ENCODE results near the gene CYP2W1.

The CYP2W1 gene

DNA sequence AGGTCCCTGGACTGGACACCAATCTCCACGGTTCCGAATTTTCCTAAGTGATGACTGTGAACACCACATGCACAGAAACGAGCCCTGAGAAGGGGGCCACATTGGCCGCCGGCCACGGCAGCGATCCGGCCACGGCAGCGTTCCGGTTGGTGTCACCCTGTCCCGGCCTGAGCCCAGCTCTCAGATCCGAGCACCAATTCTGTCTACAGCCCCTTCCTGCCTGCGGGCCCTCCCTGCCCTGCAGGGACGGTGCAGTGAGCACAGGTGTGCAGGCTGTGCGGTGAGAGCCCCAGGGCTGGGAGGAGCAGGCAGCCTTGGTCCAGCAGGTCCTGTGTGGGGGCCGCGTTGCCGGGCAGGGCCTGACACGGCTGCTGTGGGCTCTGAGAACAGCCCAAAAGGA, 31.7 kb downstream of the CYP2W1 start:
- H3K4me1 ChIP-seq (ENCODE audit: control insufficient read depth, insufficient read depth, low read length): peaks cover 5% of the 10 kb centered on the region

GRCh38 chr7:1015196-1016121, 32.5 kb downstream of the CYP2W1 start:
- peaks cover 5% of the 10 kb centered on the region for H3K4me1 ChIP-seq (ENCODE audit: control insufficient read depth, insufficient read depth, low read length)
- H3K9me3 ChIP-seq (ENCODE audit: control insufficient read depth, low read length): no peaks in the 10 kb centered on the region
- H3K4me3 ChIP-seq (ENCODE audit: low read length): no peak overlapping the region
- no peaks in the 10 kb centered on the region for H3K36me3 ChIP-seq (ENCODE audit: control insufficient read depth, insufficient read depth, low read length)
- H3K9ac ChIP-seq (ENCODE audit: low read length): no peak overlapping the region
- H3K27me3 ChIP-seq (ENCODE audit: control insufficient read depth, insufficient read depth, low read length): no peaks in the 10 kb centered on the region

More for the DNA sequence above, 31.7 kb downstream of the CYP2W1 start:
- no peaks in the 10 kb centered on the region for H3K27me3 ChIP-seq (ENCODE audit: control insufficient read depth, insufficient read depth, low read length)
- no peak overlapping the region for H3K9ac ChIP-seq (ENCODE audit: low read length)
- H3K36me3 ChIP-seq (ENCODE audit: control insufficient read depth, insufficient read depth, low read length): no peaks in the 10 kb centered on the region
- H3K4me3 ChIP-seq (ENCODE audit: low read length): no peak overlapping the region
- H3K9me3 ChIP-seq (ENCODE audit: control insufficient read depth, low read length): no peaks in the 10 kb centered on the region

DNA sequence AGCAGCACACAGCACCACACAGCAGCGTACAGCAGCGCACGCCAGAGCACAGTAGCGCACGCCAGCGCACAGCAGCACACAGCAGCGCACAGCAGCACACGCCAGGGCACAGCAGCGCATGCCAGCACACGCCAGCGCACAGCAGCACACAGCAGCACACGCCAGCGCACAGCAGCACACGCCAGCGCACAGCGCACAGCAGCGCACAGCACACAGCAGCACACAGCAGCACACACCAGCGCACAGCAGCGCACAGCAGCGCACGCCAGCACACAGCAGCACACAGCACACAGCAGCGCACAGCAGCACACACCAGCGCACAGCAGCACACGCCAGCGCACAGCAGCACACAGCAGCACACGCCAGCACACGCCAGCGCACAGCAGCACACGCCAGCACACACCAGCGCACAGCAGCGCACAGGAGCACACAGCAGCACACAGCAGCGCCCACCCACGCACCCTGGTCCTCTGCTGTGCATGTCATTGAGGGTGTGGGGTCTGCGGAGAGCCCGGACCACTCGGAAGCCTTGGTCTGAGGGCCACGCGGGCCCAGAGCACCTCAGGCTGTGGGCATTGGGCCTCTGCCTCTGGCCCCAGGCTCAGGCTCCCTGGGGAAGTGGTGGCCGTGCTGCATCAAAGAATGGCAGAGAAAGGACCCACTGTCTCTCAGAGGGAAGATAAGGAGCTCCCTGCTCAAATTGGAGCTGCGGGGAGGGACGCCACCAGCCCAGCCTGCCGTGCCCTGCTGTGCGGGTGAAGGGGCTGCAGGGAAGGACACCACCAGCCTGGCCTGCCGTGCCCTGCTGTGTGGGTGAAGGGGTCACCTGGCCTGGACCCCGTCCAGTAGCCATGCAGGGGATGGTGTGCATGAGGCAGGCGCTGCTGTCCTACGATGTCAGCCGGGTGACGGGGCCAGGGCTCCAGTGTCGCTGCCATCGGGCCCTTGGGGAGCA, 33.9 kb downstream of the CYP2W1 start:
- no peaks in the 10 kb centered on the region for H3K9me3 ChIP-seq (ENCODE audit: control insufficient read depth, low read length)
- no peak overlapping the region for H3K9ac ChIP-seq (ENCODE audit: low read length)
- H3K36me3 ChIP-seq (ENCODE audit: control insufficient read depth, insufficient read depth, low read length): no peaks in the 10 kb centered on the region
- no peaks in the 10 kb centered on the region for H3K27me3 ChIP-seq (ENCODE audit: control insufficient read depth, insufficient read depth, low read length)
- H3K4me3 ChIP-seq (ENCODE audit: low read length): no peak overlapping the region
- H3K4me1 ChIP-seq (ENCODE audit: control insufficient read depth, insufficient read depth, low read length): no peaks in the 10 kb centered on the region

DNA sequence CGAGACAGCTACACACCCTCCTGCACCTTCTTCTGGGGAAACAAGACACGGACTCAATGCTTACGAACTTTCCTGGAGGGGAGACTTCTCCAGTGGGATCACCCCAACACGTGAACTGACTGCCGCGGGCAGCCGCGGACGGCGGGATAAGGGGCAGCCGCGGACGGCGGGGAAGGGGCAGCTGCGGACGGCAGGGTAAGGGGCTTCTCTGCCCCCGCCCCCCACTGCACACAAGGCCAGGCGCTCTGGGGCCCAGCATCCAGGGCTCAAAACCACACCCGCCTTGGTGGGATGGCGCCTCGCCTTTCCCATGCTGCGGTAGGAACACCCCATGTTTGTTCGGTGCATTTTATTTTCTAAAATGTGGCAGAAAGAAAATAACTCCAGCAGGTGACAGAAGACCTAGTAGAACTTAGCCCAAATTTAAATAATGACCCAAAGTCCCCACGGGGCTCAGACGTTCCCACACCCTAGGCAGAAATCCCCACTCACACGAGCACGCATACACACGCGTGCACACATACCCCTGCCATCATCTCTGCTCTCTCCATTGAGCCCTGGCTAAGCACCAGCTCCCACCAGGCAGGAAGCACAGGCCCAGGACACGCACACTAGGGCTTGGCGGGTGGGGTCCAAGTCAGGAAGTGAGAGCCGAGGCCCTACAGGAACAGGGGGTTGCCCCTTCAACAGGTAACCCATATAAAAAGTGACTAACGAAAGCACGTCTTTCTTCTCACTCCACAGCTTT, 34.8 kb downstream of the CYP2W1 start:
- Histone ChIP-seq H3K9ac (ENCODE audit: low read length) (no peak overlapping the region), H3K4me3 (ENCODE audit: low read length) (no peak overlapping the region), H3K4me1 (ENCODE audit: control insufficient read depth, insufficient read depth, low read length) (no peaks in the 10 kb centered on the region), H3K36me3 (ENCODE audit: control insufficient read depth, insufficient read depth, low read length) (no peaks in the 10 kb centered on the region), H3K27me3 (ENCODE audit: control insufficient read depth, insufficient read depth, low read length) (no peaks in the 10 kb centered on the region), H3K9me3 (ENCODE audit: control insufficient read depth, low read length) (no peaks in the 10 kb centered on the region)

- Histone ChIP-seq H3K4me3 (ENCODE audit: low read length) (no peak overlapping the region), H3K36me3 (ENCODE audit: control insufficient read depth, insufficient read depth, low read length) (no peaks in the 10 kb centered on the region), H3K9ac (ENCODE audit: low read length) (no peak overlapping the region), H3K27me3 (ENCODE audit: control insufficient read depth, insufficient read depth, low read length) (no peaks in the 10 kb centered on the region), H3K9me3 (ENCODE audit: control insufficient read depth, low read length) (no peaks in the 10 kb centered on the region), H3K4me1 (ENCODE audit: control insufficient read depth, insufficient read depth, low read length) (no peaks in the 10 kb centered on the region)
Observed at GRCh38 chr7:1018334-1018695, 35.3 kb downstream of the CYP2W1 start.

GRCh38 chr7:1019255-1019785, 36.3 kb downstream of the CYP2W1 start:
- Histone ChIP-seq H3K27me3 (ENCODE audit: control insufficient read depth, insufficient read depth, low read length) (no peaks in the 10 kb centered on the region), H3K4me1 (ENCODE audit: control insufficient read depth, insufficient read depth, low read length) (no peaks in the 10 kb centered on the region), H3K9me3 (ENCODE audit: control insufficient read depth, low read length) (no peaks in the 10 kb centered on the region), H3K9ac (ENCODE audit: low read length) (no peak overlapping the region), H3K36me3 (ENCODE audit: control insufficient read depth, insufficient read depth, low read length) (no peaks in the 10 kb centered on the region), H3K4me3 (ENCODE audit: low read length) (no peak overlapping the region)

DNA sequence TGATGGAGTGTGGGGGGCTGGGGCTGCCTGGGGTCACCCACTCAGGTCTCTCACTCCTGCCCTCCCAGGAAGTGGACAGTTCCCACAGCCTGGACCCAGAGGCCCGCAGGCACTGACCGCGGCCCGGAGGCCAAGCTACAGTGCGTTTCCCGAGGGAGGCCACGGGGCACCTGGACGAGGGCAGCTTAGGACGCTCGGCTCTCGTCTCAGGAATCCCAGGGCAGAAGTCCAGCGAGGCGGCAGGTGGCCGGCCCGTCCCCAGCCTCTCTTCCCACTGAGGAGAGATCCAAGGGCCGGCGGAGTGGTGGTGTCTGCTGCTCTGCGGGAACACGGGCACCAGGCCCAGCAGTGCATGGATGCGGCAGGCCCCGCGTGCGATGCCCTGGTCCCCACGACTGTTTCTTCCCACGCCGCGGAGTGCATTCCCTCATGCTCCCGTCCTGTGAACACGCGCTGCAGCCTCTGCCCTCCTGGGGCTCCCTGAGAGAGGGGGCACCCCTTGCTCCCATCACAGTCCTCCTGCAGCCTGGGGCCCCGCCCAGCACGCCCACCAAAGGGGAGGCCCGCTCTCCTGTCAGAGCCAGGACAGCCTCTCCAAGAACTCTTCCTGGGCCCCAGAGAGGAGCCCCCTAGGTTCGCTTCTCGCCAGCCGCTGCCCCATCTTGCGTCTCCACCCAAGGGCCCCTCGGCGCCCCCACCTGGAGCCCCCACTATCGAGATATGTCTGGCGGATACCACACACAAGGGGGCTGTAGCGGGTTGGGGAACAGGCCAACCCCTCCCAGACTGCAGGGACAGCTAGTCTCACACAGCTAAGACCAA, 37.0 kb downstream of the CYP2W1 start:
- Histone ChIP-seq H3K4me1 (ENCODE audit: control insufficient read depth, insufficient read depth, low read length) (no peaks in the 10 kb centered on the region), H3K9ac (ENCODE audit: low read length) (no peak overlapping the region), H3K36me3 (ENCODE audit: control insufficient read depth, insufficient read depth, low read length) (no peaks in the 10 kb centered on the region), H3K9me3 (ENCODE audit: control insufficient read depth, low read length) (no peaks in the 10 kb centered on the region), H3K4me3 (ENCODE audit: low read length) (no peak overlapping the region), H3K27me3 (ENCODE audit: control insufficient read depth, insufficient read depth, low read length) (no peaks in the 10 kb centered on the region)

- H3K9me3 ChIP-seq (ENCODE audit: control insufficient read depth, low read length): no peaks in the 10 kb centered on the region
- no peaks in the 10 kb centered on the region for H3K36me3 ChIP-seq (ENCODE audit: control insufficient read depth, insufficient read depth, low read length)
- no peak overlapping the region for H3K9ac ChIP-seq (ENCODE audit: low read length)
- no peaks in the 10 kb centered on the region for H3K4me1 ChIP-seq (ENCODE audit: control insufficient read depth, insufficient read depth, low read length)
- H3K4me3 ChIP-seq (ENCODE audit: low read length): no peak overlapping the region
- H3K27me3 ChIP-seq (ENCODE audit: control insufficient read depth, insufficient read depth, low read length): no peaks in the 10 kb centered on the region
Observed at GRCh38 chr7:1020849-1021251, 37.9 kb downstream of the CYP2W1 start.

DNA sequence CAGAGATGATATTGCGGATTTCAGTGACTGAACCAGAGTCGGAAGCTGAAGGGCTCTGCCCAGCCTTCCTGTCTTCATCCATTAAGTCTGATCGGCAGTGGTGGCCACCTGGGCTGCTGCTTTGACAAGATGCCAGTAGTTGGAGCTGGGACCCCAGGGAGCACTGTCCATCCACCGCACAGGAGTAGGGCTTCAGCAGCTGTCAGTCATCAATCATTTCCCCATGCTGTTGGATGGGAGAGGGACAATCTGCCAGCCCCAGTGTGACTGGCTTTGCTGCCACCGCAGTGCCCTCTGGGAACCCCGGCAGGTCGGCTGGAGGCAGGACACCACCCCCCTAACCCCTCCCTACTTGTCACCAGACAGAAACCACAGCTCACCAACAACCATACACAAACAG, 38.4 kb downstream of the CYP2W1 start:
- Histone ChIP-seq H3K9ac (ENCODE audit: low read length) (no peak overlapping the region), H3K9me3 (ENCODE audit: control insufficient read depth, low read length) (no peaks in the 10 kb centered on the region), H3K4me1 (ENCODE audit: control insufficient read depth, insufficient read depth, low read length) (no peaks in the 10 kb centered on the region), H3K4me3 (ENCODE audit: low read length) (no peak overlapping the region), H3K36me3 (ENCODE audit: control insufficient read depth, insufficient read depth, low read length) (no peaks in the 10 kb centered on the region), H3K27me3 (ENCODE audit: control insufficient read depth, insufficient read depth, low read length) (no peaks in the 10 kb centered on the region)

- Histone ChIP-seq H3K36me3 (ENCODE audit: control insufficient read depth, insufficient read depth, low read length) (no peaks in the 10 kb centered on the region), H3K27me3 (ENCODE audit: control insufficient read depth, insufficient read depth, low read length) (no peaks in the 10 kb centered on the region), H3K9me3 (ENCODE audit: control insufficient read depth, low read length) (no peaks in the 10 kb centered on the region), H3K4me3 (ENCODE audit: low read length) (no peak overlapping the region), H3K4me1 (ENCODE audit: control insufficient read depth, insufficient read depth, low read length) (no peaks in the 10 kb centered on the region), H3K9ac (ENCODE audit: low read length) (no peak overlapping the region)
Observed at GRCh38 chr7:1021931-1022330, 39.0 kb downstream of the CYP2W1 start.

GRCh38 chr7:1022356-1022755, 39.4 kb downstream of the CYP2W1 start:
- H3K36me3 ChIP-seq (ENCODE audit: control insufficient read depth, insufficient read depth, low read length): no peaks in the 10 kb centered on the region
- no peak overlapping the region for H3K9ac ChIP-seq (ENCODE audit: low read length)
- H3K9me3 ChIP-seq (ENCODE audit: control insufficient read depth, low read length): no peaks in the 10 kb centered on the region
- no peaks in the 10 kb centered on the region for H3K27me3 ChIP-seq (ENCODE audit: control insufficient read depth, insufficient read depth, low read length)
- H3K4me3 ChIP-seq (ENCODE audit: low read length): no peak overlapping the region
- peaks cover 4% of the 10 kb centered on the region for H3K4me1 ChIP-seq (ENCODE audit: control insufficient read depth, insufficient read depth, low read length)
